ENCODE results near the gene MTMR6. TPM values are rescaled to one million over a fixed set of nuclear protein-coding genes. Genes with fewer than 3 reads are reported as not detected.
"Not testable (repeated sequence)": the region's sequence is repeated elsewhere in the genome, so short reads cannot be mapped to it uniquely, and the experiment has no call there.

MTMR6 gene
- total RNA-seq (10 to 100 TPM; 15.8 to 17.3 (median 17.0) TPM), polyA plus RNA-seq (7.5 TPM)
- long read RNA-seq, donor 1, full-length matches to known transcripts: 41 of 46 reads
- long read RNA-seq, donor 1, partial matches to known transcripts: 3 of 46 reads
- long read RNA-seq, donor 1, other reads (novel, unspliced or antisense): 2 of 46 reads
- long read RNA-seq, donor 2, full-length matches to known transcripts: 15 of 18 reads
- long read RNA-seq, donor 2, partial matches to known transcripts: 1 of 18 reads
- long read RNA-seq, donor 2, other reads (novel, unspliced or antisense): 2 of 18 reads
- long read RNA-seq, donor 3, full-length matches to known transcripts: 97 of 110 reads
- long read RNA-seq, donor 3, partial matches to known transcripts: 6 of 110 reads
- long read RNA-seq, donor 3, other reads (novel, unspliced or antisense): 7 of 110 reads
- long read RNA-seq, donor 4, full-length matches to known transcripts: 25 of 27 reads
- long read RNA-seq, donor 4, partial matches to known transcripts: 0 of 27 reads
- long read RNA-seq, donor 4, other reads (novel, unspliced or antisense): 2 of 27 reads

DNA sequence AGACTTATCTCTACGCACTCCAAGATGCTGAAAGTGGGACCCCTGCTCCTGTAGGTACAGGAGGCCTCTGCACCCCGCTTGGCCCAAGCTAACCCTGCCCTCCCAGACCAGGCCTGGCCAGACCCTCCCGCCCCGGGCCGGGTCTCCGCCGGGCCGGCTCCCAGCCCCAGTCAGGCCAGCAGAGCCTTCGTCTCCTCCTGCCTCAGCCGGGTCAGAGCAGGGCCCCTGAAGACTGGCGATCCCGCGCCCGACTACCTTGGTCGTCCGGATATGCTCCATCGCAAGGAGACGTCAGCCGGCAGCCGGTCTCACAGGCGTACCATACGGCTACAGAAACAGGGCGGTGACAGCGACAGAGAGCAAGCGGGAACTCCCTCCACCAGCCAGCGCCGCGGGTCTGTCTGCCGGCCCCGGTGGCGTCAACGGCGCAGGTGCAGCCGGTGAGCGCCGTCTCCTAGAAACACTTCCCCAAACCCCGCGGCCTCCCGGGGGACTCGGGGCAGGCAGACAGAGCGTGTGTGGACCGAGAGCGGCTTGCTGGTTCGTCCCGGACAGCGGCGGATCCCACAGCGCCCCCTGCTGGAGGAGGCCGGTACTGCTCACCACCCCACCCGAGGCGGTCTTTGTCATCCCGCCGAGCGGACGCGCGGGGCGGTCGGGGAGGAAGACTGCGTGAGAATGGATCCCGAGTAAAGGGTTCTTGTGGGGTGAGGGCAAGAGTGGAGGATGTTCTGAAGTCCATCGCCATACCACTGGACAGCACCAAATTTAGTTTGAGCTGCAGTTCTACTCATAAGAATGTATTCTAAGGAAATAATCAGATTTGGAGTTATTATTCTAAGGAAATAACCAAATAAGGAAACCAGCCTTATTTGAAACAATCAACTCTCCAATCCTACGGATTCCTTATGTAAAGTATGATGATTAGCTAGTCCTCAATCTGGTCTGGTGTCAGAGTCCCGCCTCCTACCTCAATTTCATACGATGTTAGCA, at the start of gene MTMR6:
MTMR6 (minus strand) TSS at position 520 of the 993 bp plus-strand sequence; CDS start at position 279, 241 bp downstream.
- DNase-seq (peak; percentile 93 to 98 (median 96)), ATAC-seq (peak; percentile 98)
- peak within 1 kb of the TSS; percentile 96 for H3K4me3 ChIP-seq (ENCODE audit: low read length)
- no peaks in the 10 kb centered on the region for H3K27me3 ChIP-seq (ENCODE audit: control insufficient read depth, insufficient read depth)
- WGBS: 2% methylated on average over 65 of the region's 65 CpGs
- H3K4me1 ChIP-seq (ENCODE audit: control insufficient read depth, insufficient read depth, low read length): no peaks in the 10 kb centered on the region
- H3K9me3 ChIP-seq (ENCODE audit: control insufficient read depth, low read length): no peaks in the 10 kb centered on the region
- peak within 1 kb of the TSS; percentile 76 for H3K27ac ChIP-seq (ENCODE audit: low read length)
- intact Hi-C loops (cut with DNase I): no loop called here

GRCh38 chr13:25335856-25336255, 48.6 kb upstream of the MTMR6 start:
- ATAC-seq (no peak), DNase-seq (no peak)
- Histone ChIP-seq H3K27me3 (ENCODE audit: control insufficient read depth, insufficient read depth) (no peaks in the 10 kb centered on the region), H3K4me3 (ENCODE audit: low read length) (no peak overlapping the region), H3K4me1 (ENCODE audit: control insufficient read depth, insufficient read depth, low read length) (no peaks in the 10 kb centered on the region), H3K27ac (ENCODE audit: low read length) (no peak overlapping the region), H3K9me3 (ENCODE audit: control insufficient read depth, low read length) (no peaks in the 10 kb centered on the region)
- intact Hi-C loops (cut with DNase I): no loop called here
- 57% methylated on average over 3 of the region's 3 CpGs for WGBS

- WGBS: 95% methylated on average over 1 of the region's 1 CpG
- no peak overlapping the region for H3K4me3 ChIP-seq (ENCODE audit: low read length)
- intact Hi-C loops (cut with DNase I): no loop called here
- no peaks in the 10 kb centered on the region for H3K27me3 ChIP-seq (ENCODE audit: control insufficient read depth, insufficient read depth)
- DNase-seq (no peak), ATAC-seq (no peak)
- no peaks in the 10 kb centered on the region for H3K4me1 ChIP-seq (ENCODE audit: control insufficient read depth, insufficient read depth, low read length)
- H3K27ac ChIP-seq (ENCODE audit: low read length): no peak overlapping the region
- no peaks in the 10 kb centered on the region for H3K9me3 ChIP-seq (ENCODE audit: control insufficient read depth, low read length)
These were observed 43.3 kb upstream of the MTMR6 start for GRCh38 chr13:25330541-25330940.

DNA sequence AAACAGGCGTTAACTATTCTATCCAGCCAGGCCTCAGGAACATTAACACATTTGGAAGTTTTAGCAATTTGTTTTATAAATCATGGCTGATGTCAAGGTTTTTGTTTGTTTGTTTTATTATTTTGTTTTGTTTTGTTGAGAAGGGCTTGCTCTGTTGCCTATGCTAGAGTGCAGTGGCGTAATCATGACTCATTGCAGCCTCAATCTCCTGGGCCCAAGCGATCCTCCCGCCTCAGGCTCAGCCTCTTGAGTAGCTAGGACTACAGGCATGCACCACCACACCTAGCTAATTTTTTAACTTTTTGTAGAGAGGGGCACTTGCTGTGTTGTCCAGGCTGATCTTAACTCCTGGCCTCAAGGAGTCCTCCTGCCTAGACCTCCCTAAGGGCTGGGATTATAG, 42.4 kb upstream of the MTMR6 start:
- ATAC-seq: no peak
- intact Hi-C loops (cut with DNase I): no loop called here
- Histone ChIP-seq H3K27ac (ENCODE audit: low read length) (no peak overlapping the region), H3K4me1 (ENCODE audit: control insufficient read depth, insufficient read depth, low read length) (no peaks in the 10 kb centered on the region), H3K4me3 (ENCODE audit: low read length) (no peak overlapping the region), H3K27me3 (ENCODE audit: control insufficient read depth, insufficient read depth) (no peaks in the 10 kb centered on the region), H3K9me3 (ENCODE audit: control insufficient read depth, low read length) (no peaks in the 10 kb centered on the region)
- no peak for DNase-seq
- 98% methylated on average over 4 of the region's 4 CpGs for WGBS

- intact Hi-C loops (cut with DNase I): no loop called here
- no peaks in the 10 kb centered on the region for H3K27me3 ChIP-seq (ENCODE audit: control insufficient read depth, insufficient read depth)
These were observed 36.8 kb upstream of the MTMR6 start for GRCh38 chr13:25324100-25324499.

DNA sequence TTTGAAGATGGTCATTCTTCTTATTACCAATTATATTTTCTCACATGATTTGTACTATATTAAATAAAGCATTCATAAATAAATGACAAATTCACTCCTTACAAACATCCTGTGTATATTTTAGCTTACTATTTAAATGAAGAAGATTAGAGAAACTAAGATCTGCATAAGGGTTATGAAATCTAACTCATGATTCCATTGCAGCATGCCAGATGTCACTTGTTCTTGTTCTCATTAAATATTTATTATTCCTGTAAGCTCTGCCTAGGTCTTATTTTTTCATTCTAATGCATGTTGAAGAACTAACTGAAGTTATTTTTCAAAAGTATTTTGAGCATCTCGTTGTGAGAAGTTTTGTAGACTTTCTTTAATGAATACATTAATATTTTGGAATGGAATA, 32.5 kb upstream of the MTMR6 start:
- Histone ChIP-seq H3K9me3 (ENCODE audit: control insufficient read depth, low read length) (no peaks in the 10 kb centered on the region), H3K27me3 (ENCODE audit: control insufficient read depth, insufficient read depth) (no peaks in the 10 kb centered on the region), H3K27ac (ENCODE audit: low read length) (no peak overlapping the region), H3K4me1 (ENCODE audit: control insufficient read depth, insufficient read depth, low read length) (no peaks in the 10 kb centered on the region), H3K4me3 (ENCODE audit: low read length) (no peak overlapping the region)
- no peak for ATAC-seq
- intact Hi-C loops (cut with DNase I): no loop called here
- 91% methylated on average over 1 of the region's 1 CpG for WGBS
- no peak for DNase-seq

More at GRCh38 chr13:25324100-25324499, 36.8 kb upstream of the MTMR6 start:
- H3K4me1 ChIP-seq (ENCODE audit: control insufficient read depth, insufficient read depth, low read length): no peaks in the 10 kb centered on the region
- DNase-seq: no peak
- no peaks in the 10 kb centered on the region for H3K9me3 ChIP-seq (ENCODE audit: control insufficient read depth, low read length)
- ATAC-seq: no peak
- WGBS: 78% methylated on average over 2 of the region's 2 CpGs
- H3K27ac ChIP-seq (ENCODE audit: low read length): no peak overlapping the region
- H3K4me3 ChIP-seq (ENCODE audit: low read length): no peak overlapping the region

- H3K27ac ChIP-seq (ENCODE audit: low read length); H3K27me3 ChIP-seq (ENCODE audit: control insufficient read depth, insufficient read depth); H3K4me3 ChIP-seq (ENCODE audit: low read length); DNase-seq; H3K4me1 ChIP-seq (ENCODE audit: control insufficient read depth, insufficient read depth, low read length); intact Hi-C loops (cut with DNase I); H3K9me3 ChIP-seq (ENCODE audit: control insufficient read depth, low read length); ATAC-seq: not testable (repeated sequence)
- 89% methylated on average over 4 of the region's 4 CpGs for WGBS
These were observed 31.7 kb upstream of the MTMR6 start for GRCh38 chr13:25318946-25319345.

GRCh38 chr13:25310891-25311290, 23.6 kb upstream of the MTMR6 start:
- 98% methylated on average over 3 of the region's 3 CpGs for WGBS
- H3K27ac ChIP-seq (ENCODE audit: low read length): no peak overlapping the region

GRCh38 chr13:25306671-25307464, 19.6 kb upstream of the MTMR6 start:
- no peaks in the 10 kb centered on the region for H3K27me3 ChIP-seq (ENCODE audit: control insufficient read depth, insufficient read depth)
- no peaks in the 10 kb centered on the region for H3K9me3 ChIP-seq (ENCODE audit: control insufficient read depth, low read length)
- no peak for ATAC-seq
- no peak overlapping the region for H3K27ac ChIP-seq (ENCODE audit: low read length)
- no peak for DNase-seq
- H3K4me3 ChIP-seq (ENCODE audit: low read length): no peak overlapping the region
- H3K4me1 ChIP-seq (ENCODE audit: control insufficient read depth, insufficient read depth, low read length): no peaks in the 10 kb centered on the region
- 85% methylated on average over 7 of the region's 7 CpGs for WGBS
- intact Hi-C loops (cut with DNase I): no loop called here

More at GRCh38 chr13:25310891-25311290, 23.6 kb upstream of the MTMR6 start:
- intact Hi-C loops (cut with DNase I): no loop called here
- no peaks in the 10 kb centered on the region for H3K4me1 ChIP-seq (ENCODE audit: control insufficient read depth, insufficient read depth, low read length)
- no peak for ATAC-seq
- no peaks in the 10 kb centered on the region for H3K27me3 ChIP-seq (ENCODE audit: control insufficient read depth, insufficient read depth)
- no peak for DNase-seq
- H3K4me3 ChIP-seq (ENCODE audit: low read length): no peak overlapping the region
- H3K9me3 ChIP-seq (ENCODE audit: control insufficient read depth, low read length): no peaks in the 10 kb centered on the region

- Histone ChIP-seq H3K27me3 (ENCODE audit: control insufficient read depth, insufficient read depth) (no peaks in the 10 kb centered on the region), H3K27ac (ENCODE audit: low read length) (peak overlapping the region; percentile 80), H3K4me3 (ENCODE audit: low read length) (peak overlapping the region; percentile 71), H3K4me1 (ENCODE audit: control insufficient read depth, insufficient read depth, low read length) (no peaks in the 10 kb centered on the region), H3K9me3 (ENCODE audit: control insufficient read depth, low read length) (no peaks in the 10 kb centered on the region)
- 4% methylated on average over 7 of the region's 7 CpGs for WGBS
- ATAC-seq (no peak), DNase-seq (no peak)
- intact Hi-C loops (cut with DNase I): no loop called here
These were observed 14.8 kb upstream of the MTMR6 start for GRCh38 chr13:25302121-25302520.
